ENCODE measurements around the gene SLC23A1.
"Not testable (repeated sequence)": the region's sequence is repeated elsewhere in the genome, so short reads cannot be mapped to it uniquely, and the experiment has no call there.

Gene SLC23A1

DNA sequence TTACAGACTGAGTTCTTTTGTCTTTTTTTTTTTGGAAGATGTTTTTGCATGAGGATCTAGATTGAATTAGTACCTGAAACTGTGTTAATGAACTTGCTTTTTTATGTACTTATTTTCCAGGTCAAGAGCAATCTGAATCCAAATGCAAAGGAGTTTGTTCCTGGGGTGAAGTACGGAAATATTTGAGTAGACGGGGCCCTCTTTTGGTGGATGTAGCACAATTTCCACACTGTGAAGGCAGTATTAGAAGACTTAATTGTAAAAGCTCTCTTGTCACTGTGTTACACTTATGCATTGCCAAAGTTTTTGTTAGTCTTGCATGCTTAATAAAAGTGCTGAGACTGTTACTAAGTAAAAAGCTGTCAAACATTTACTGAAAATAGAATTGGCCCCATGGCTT, 14.5 kb downstream of the SLC23A1 start:
- DNase-seq, result no peak

- DNase-seq, result no peak
These were observed 18.6 kb downstream of the SLC23A1 start for GRCh38 chr5:139364466-139364865.

DNA sequence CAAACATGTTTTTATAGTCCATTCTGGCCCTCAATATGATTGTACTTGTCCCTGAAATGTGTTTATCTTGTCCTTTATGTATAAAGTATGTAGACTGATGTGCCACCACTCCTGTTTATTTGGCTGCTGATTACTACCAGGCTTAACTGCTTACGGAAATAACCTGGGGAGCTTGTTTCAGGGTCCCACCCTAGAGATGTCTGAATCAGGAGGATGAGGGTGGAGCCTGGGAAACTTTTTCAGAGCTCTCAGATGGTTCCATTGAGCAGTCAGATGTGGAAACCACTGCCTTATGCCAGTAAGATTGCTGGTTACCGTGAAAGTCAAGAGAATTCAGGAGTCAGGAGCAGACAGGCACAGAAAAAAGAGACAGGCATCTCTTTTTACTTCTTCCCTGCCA, 19.2 kb downstream of the SLC23A1 start:
- no peak for DNase-seq

GRCh38 chr5:139361835-139362429, 21.2 kb downstream of the SLC23A1 start:
- no peak for DNase-seq

DNA sequence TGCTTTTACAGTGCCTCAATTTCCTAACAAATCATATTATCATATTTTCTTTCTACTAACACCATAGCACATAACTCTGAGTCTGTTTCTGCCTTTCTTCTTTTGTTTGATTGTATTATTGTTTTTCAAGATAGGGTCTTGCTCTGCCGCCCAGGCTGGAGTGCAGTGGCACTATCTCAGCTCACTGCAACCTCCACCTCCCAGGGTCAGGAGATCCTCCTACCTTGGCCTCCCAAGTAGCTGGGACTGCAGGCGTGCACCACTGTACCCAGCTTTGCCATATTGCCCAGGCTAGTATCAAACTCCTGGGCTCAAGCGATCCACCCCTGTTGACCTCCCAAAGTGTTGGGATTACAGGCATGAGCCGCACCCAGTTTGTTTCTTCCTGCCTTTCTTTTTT, 22.7 kb downstream of the SLC23A1 start:
- DNase-seq, result no peak

DNA sequence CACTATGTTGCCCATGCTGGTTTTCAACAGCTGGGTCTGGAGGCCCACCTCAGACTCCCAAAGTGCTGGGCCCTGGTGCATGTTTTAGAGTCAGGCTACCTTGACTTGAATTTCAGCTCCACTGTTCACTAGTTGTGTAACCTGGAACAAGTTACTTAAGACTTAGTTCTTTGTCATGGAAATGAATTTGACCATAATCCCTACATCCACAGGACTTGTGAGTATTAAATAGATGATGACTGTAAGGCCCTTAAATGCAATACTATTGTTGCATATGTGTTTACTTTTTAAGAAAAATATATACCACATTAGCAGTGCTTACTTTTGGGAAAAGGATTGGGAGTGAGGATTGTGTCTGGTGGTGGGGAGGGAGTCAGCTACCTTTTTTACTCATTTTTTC, 25.0 kb downstream of the SLC23A1 start:
- DNase-seq, result no peak

GRCh38 chr5:139355900-139356299, 27.2 kb downstream of the SLC23A1 start:
- DNase-seq, result not testable (repeated sequence)

- no peak for DNase-seq
These were observed 28.9 kb downstream of the SLC23A1 start for GRCh38 chr5:139354186-139354585.

DNA sequence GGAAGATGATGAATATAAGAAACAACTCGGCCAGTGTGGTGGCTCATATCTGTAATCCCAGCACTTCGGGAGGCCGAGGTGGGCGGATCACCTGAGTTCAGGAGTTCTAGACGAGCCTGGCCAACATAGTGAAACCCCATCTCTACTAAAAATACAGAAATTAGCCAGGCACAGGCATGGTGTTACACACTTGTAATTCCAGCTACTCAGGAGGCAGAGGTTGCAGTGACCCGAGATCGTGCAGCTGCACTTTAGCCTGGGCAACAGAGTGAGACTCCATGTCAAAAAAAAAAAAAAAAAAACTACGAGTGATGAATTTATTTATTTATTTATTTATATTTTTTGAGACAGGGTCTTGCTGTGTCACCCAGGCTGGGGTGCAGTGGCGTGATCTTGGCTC, 35.2 kb downstream of the SLC23A1 start:
- DNase-seq, result not testable (repeated sequence)

GRCh38 chr5:139345442-139345841, 37.7 kb downstream of the SLC23A1 start:
- not testable (repeated sequence) for DNase-seq

DNA sequence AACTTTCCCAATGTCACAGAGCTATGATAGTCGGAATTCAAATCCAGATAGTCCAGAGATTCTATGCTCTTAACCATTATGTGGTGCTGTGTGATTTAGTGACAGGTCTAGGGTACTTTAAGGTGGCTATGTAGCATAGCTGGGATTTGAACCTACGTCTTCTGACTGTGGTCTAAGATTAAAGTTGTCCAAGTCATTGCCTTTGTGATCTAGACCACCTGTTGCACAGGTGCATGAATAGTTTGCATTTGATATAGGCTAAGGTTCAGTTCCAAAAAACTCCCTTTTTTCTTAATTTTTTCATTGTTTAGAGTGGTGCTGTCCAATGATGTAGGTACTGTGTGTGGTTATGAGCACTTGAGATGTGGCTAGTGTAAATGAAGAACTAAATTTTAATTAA, 38.9 kb downstream of the SLC23A1 start:
- no peak for DNase-seq

DNA sequence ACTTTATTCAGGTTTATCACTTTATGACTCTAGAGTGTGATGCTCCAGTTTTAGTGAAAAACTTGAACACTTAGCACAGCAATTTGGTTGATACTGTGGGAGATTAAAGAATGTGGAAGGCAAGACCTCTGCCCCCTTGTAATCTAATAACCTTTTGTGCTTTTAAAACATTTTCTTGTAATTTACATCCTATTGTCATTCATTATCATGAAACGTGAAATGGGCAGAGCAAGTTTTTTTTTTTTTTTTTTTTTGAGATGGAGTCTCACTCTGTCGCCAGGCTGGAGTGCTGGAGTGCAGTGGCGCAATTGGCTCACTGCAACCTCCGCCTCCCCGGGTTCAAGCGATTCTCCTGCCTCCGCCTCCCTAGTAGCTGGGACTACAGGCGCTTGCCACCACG, 39.6 kb downstream of the SLC23A1 start:
- no peak for DNase-seq

GRCh38 chr5:139342423-139342723, 40.7 kb downstream of the SLC23A1 start:
- DNase-seq, result no peak

GRCh38 chr5:139341689-139342422, 41.2 kb downstream of the SLC23A1 start, which contains the start of gene PAIP2:
TSS of gene PAIP2 (plus strand) at chr5:139341854. CDS start at chr5:139363785, 21,931 bp downstream.
- peak; percentile 26 to 95 (median 92) for DNase-seq

DNA sequence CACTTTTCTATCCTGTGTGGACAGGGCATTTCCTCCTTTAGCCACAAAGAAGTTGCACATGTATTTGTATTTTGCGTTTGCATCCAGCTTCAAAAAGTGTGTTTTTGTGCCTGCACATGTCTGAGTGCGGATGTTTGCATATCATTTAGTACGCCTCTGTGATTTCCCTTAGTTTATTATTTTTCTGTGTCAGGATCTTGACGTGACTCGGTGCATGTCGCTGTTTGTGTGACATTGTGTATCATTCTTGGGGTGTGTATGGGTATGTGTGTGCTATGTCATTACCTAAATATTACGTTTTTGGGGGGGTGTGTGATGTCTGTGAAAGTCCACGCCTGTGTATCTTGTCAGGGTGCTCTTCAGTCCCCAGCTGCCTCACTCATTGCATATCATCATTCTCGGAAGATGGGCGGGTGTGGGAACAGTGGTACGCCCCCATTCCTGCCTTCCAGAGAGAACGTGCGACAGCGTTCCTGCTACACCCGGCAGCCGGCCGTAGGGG, 41.9 kb downstream of the SLC23A1 start:
- no peak for DNase-seq

- no peak for DNase-seq
These were observed 43.0 kb downstream of the SLC23A1 start for GRCh38 chr5:139340051-139340450.

DNA sequence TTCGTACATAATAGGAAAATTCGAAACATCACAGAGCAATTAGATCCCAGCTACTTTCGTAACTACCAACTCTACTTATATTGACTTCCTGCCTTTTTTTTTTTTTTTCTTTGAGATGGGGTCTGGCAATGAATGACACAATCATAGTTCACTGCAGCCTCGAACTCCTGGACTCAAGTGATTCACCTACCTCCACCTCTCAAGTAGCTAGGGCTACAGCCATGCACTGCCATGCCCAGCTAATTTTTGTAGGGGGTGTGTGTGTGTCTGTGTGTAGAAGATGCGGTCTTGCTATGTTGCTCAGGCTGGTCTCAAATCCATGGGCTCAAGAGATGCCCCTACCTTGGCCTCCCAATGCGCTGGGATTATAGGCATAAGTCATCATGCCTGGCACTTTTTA, 47.3 kb downstream of the SLC23A1 start:
- DNase-seq, result no peak

Measured in C1 segment of cervical spinal cord (tissue), 14 donors.